Measurements from ENCODE around the gene NANOGP8. TPM values are rescaled to one million over a fixed set of nuclear protein-coding genes. Genes with fewer than 3 reads are reported as not detected.

The NANOGP8 gene
- not detected in 2 replicates for total RNA-seq

GRCh38 chr15:35085176-35085919, at the start of gene NANOGP8:
TSS of gene NANOGP8 (minus strand) at chr15:35085295. CDS start at chr15:35085110, 185 bp downstream.

Other genes with a start within 250 kb of the NANOGP8 start
- 13.0 and 29.9 TPM in 2 replicates for gene AQR, start 115.6 kb downstream of the NANOGP8 start, total RNA-seq
- gene ZNF770, start 97.0 kb downstream of the NANOGP8 start, total RNA-seq: 14.7 and 38.3 TPM in 2 replicates